GM19035 (cell line): ENCODE results near the gene ARMC12.
A peak's percentile ranks its signal among the peaks of the same experiment; 100 is the strongest.
"Not testable (repeated sequence)": the region's sequence is repeated elsewhere in the genome, so short reads cannot be mapped to it uniquely, and the experiment has no call there.

Experiments used
- ATAC-seq: cut with Tn5 transposase; IDR thresholded peaks from one replicate; pipeline ENCODE4 v1.9.1; 2021; ENCODE audit not compliant: unreplicated experiment

ARMC12 gene

DNA sequence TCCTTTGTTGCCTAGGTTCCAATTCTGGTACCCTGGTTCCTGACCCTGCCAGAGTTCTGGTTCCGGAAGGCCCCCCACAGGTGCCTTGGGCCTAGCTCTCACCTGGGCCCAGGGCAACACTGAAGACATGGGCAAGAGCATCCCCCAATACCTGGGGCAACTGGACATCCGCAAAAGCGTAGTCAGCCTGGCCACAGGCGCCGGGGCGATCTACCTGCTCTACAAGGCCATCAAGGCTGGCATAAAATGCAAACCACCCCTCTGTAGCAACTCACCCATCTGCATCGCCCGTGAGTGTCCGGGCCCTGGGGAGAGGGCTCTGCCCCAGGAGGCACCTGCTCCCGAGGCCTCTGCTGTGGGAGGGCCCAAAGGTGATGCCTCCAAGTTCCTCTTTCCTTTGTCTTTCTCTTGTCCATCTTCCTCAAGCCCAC is at the start of gene ARMC12:
TSS of gene ARMC12 (plus strand) at position 51 of the 431 bp plus-strand sequence. CDS start at position 128, 77 bp downstream.
- no peak for ATAC-seq

GRCh38 chr6:35687658-35688604 is 48.9 kb upstream of the ARMC12 start:
- ATAC-seq, result peak; percentile 37

GRCh38 chr6:35688605-35689322 is 48.1 kb upstream of the ARMC12 start, which contains the start of gene FKBP5:
Gene FKBP5 (minus strand): TSS chr6:35688915. CDS start chr6:35642824, 46,091 bp downstream.
- peak; percentile 83 for ATAC-seq

- ATAC-seq, result not testable (repeated sequence)
Measured at GRCh38 chr6:35690006-35690405, 46.8 kb upstream of the ARMC12 start.

DNA sequence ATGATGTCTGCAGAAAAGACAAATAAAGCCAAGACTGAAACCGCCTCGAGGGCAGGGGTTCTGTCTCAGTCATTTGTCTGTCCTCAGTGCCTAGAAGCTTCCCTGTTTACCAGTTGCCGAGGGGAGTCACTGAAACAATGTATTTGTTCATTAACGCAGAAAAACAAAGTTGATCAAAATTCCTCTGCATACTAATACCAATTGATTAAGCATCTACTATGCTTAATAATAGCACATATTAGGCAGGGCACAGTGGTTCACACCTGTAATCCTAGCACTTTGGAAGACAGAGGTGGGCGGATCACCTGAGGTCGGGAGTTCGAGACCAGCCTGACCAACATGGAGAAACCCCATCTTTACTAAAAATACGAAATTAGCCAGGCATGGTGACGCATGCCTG is 46.3 kb upstream of the ARMC12 start:
- ATAC-seq, result no peak

- no peak for ATAC-seq
Measured at GRCh38 chr6:35691027-35691824, 45.6 kb upstream of the ARMC12 start.

GRCh38 chr6:35694462-35694861 is 42.4 kb upstream of the ARMC12 start:
- ATAC-seq, result no peak

DNA sequence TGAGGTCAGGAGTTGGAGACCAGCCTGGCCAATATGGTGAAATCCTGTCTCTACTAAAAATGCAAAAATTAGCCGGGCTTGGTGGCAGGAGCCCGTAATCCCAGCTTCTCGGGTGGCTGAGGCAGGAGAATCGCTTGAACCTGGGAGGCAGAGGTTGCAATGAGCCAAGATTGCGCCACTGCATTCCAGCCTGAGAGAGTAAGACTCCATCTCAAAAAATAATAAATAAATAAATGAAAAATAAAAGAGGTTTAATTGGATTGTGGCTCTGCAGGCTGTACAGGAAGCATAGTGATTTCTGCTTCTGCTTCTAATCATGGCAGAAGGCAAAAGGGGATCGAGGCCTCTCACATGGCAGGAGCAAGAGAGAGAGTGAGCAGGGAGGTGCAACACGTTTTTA is 38.4 kb upstream of the ARMC12 start:
- not testable (repeated sequence) for ATAC-seq

- no peak for ATAC-seq
Measured at GRCh38 chr6:35698858-35699257, 38.0 kb upstream of the ARMC12 start.

DNA sequence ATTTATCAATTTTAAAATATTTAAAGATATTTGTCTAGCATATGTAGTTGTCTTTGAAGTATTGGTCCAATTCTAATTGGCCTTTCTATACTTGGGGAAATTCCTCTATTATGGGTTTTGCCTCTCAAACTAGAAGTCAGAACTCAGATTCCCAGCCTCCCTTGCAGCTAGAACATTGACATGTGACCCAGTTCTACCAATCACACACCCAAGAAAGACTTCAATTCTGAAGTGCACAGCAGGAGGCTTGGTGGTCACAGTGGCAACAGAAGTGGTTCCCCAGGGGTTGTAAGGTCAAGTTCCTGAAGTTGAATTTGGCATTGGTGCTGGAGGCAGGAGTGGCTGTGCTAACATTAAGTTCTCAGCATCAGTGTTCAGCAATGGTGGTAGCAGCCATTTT is 33.3 kb upstream of the ARMC12 start:
- no peak for ATAC-seq

DNA sequence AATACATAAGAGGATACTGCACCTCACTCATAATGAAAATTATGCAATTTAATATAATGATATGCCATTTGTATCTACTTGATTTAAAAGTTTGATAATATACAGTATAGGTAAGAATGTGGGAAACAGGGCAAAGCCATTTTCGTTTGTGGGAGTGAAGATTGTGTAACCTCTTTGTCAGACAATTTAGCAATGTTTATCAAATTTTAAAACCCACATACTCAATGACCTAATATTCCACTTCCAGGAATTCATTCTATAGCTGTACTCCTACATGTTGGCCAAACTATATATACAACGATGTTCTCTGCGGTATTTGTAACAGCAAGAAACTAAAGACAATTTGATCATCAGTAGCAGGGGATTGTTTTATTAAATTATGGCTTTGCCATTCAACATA is 30.4 kb upstream of the ARMC12 start:
- ATAC-seq, result no peak

- ATAC-seq, result no peak
Measured at GRCh38 chr6:35707714-35708407, 29.0 kb upstream of the ARMC12 start.

DNA sequence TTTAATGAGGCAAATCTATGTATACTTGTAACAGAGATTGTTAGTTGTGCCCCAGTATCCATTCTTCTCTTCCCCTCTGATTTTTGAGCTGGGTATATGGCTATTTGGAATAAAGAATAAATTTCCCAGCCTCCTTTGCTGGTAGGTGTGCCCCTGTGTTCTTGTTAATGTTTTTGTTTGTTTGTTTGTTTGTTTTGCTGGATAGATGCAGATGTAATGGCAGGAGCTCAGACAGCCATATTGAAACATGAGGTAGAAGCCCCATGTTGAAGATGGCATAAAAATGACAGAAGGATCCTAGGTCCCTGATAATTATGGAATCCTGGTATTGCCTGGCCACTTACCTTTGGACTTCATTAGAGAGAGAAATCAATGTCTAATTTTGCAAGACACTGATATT is 28.2 kb upstream of the ARMC12 start:
- ATAC-seq, result no peak

DNA sequence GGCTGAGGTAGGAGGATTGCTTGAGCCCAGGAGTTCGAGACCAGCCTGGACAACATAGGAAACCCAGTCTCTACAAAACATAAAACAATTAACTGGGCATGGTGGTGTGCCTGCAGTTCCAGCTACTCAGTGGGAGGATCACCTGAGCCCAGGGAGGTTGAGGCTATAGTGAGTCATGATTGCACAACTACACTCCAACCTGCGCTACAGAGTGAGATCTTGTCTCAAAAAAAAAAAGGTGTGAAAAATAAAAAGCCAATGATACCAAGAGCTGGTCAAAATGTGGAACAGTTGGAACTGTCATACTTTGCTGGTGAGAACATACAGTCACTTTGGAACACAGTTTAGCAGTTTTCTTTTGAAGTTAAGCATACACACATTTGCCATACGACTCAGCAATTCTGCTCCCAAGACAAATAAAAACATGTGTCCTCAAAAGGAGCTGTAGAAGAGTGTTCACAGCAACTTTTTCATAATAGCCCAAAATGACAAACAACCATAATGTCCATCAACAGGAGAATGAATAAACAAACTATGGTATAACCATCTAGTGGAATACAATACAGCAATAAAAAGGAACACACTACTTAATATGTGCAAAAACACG is 26.5 kb upstream of the ARMC12 start:
- ATAC-seq, result no peak

DNA sequence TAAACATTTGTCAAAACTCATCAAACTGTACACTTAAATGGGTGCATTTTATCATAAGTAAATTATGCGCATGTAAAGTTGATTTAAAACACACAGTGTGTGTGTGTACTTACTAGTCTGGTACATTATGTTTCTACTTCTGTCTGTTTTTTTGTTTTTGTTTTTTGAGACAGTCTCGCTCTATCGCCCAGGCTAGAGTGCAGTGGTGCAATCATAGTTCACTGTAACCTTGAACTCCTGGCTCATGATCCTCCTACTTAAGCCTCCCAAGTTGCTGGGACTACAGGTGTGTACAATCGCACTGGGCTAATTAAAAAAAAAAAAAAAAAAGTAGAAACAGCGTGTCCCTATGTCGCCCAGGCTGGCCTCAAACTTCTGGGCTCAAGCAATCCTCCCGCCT is 25.1 kb upstream of the ARMC12 start:
- no peak for ATAC-seq

DNA sequence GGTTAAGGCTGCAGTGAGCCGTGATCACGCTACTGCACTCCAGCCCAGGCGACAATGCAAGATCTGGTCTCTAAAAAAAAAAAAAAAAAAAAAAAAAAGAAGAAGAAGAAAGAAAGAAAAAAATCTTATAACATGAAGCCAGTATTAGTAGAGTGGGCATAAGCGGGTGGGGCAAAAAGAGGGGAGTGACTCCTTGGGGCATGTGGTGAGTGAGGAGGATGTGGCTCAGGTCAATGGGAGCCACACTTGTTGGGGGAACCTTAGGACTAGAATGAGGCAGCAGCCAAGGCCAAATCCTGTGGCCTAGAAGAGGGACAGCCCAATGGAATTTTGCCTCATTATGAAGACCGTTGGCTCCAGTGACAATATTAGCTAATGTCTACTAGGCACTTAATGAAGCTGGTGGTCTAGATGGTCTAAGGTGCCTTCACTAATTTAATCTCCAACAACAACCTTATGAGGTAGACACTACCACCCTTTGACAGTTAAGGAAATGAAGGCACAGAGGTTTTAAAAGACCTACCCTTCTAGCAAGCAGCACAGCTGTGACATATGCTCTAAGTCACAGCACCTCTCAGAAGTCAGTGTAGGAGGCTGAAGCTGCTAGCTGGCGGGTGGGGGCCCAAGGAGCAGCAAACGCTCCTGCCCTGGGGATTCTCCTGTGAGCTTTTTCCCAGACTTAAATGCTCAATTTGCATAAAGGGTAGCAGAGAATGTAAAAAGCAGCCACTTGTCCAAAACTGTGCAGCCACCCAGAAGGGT is 23.6 kb upstream of the ARMC12 start:
- ATAC-seq, result no peak

- no peak for ATAC-seq
Measured at GRCh38 chr6:35716798-35717197, 20.0 kb upstream of the ARMC12 start.

DNA sequence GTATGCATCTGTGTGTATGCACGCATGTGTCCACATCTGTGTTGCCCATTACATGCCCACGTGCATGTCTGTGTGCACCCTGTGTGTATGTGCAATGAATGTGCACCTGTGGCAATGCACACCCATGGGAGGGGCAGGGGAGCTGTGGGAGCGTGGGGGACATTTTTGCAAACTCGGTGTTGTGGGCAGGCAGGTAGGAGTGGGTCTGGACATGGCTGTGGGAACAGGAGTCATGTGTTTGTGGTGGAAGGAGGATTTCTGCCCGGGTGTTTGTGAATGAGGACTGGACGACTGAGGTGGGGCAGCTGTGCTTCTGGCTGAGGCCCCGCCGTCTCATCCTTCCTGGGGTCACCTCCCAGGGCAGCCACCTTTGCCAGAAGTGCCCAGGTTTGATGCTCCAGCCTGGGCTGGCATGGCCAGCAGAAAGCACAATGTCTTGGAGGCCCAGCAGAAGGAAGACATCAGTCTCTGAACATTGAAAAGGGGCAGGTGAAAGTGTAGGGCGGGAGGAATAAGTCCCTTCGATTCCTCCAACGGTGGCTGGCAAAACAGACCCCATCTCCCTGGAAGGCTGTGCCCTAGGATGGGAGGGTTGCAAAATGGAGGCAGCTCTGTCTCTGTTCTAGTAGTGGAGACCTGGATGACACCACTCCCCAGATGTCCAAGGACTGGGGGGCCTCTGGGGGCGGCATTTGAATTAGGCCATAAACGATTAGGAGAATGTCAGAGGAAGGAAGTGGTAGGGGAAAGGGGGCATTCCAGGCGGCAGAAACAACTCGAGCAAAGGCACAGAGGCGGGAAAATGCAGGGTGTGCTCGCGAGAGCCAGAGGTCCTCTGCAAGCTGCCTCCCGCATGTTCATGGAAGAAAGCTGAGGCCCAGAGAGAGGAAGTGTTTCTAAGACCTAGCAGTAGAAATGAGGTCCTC is 19.1 kb upstream of the ARMC12 start:
- no peak for ATAC-seq
